Testis (tissue), 3 donors: ENCODE measurements around the gene RPS3A. TPM values are rescaled to one million over a fixed set of nuclear protein-coding genes. Genes with fewer than 3 reads are reported as not detected.

ENCODE experiments used
- DNase-seq: peaks from one replicate; pipeline ENCODE4 v3.0.0-alpha.2; 2019
- H3K27ac ChIP-seq, 2 donors: fragments of 200-600 bp; sonication (generic); one replicate each; pipeline ENCODE4 v1.5.1; 2019
- H3K27me3 ChIP-seq: fragments of 200-600 bp; sonication (generic); one replicate; pipeline ENCODE4 v1.5.1; 2019
- H3K36me3 ChIP-seq: fragments of 200-600 bp; sonication (generic); one replicate; pipeline ENCODE4 v1.5.1; 2017; ENCODE audit warnings: low read depth; ENCODE audit errors: missing control alignments
- H3K4me1 ChIP-seq: fragments of 200-600 bp; sonication (generic); one replicate; pipeline ENCODE4 v1.5.1; 2019
- H3K4me3 ChIP-seq, 2 donors: fragments of 200-600 bp; sonication (generic); one replicate each; pipeline ENCODE4 v1.5.1; 2017 to 2019
- H3K9me3 ChIP-seq: fragments of 200-600 bp; sonication (generic); one replicate; pipeline ENCODE4 v1.5.1; 2017
- CTCF ChIP-seq, 3 experiments: fragments of 450-650 bp in 2 of 3; fragments of 200-600 bp in 1 of 3; sonication (generic) in 1 of 3; IDR thresholded peaks; one replicate each; pipeline ENCODE4 v1.5.1; 2016 to 2019; ENCODE audit warnings: antibody characterized with exemption in 3 of 3, mild to moderate bottlenecking in 2 of 3, moderate library complexity in 1 of 3
- POLR2A ChIP-seq: fragments of 450-650 bp; IDR thresholded peaks from one replicate; pipeline ENCODE4 v1.6.1; 2017; ENCODE audit warnings: antibody characterized with exemption, mild to moderate bottlenecking, moderate library complexity
- WGBS, 2 donors: methylation state at CpG; one replicate each; pipeline ENCODE4 v1.1.5; 2018; 5-methylcytosine and 5-hydroxymethylcytosine counted together
- intact Hi-C: fragments of 100-400 bp; cut with DNase I; formaldehyde crosslinking; loops from one replicate; pipeline ENCODE4 v1.15.1; 2023; ENCODE audit warnings: low total_unique reads
- polyA plus RNA-seq: library from polyadenylated mRNA; stranded (reverse); fragments of 350-450 nt; fragmentation: Illumina TruSeq; extraction: RNeasy Lipid Tissue Mini Kit (QIAGEN cat#74804); gene quantifications from one replicate; pipeline ENCODE4 v1.2.3, GENCODE V29; 2014; ENCODE audit warnings: low read depth, low replicate concordance; ENCODE audit not compliant: insufficient read depth
- small RNA-seq, 2 donors: library from RNA; depleted of rRNA; stranded (forward); fragments of <200 nt; gene quantifications; one replicate each; pipeline ENCODE3, GENCODE V24; 2016
- total RNA-seq, 2 donors: library from RNA; depleted of rRNA; stranded (reverse); fragments of >200 nt; gene quantifications; one replicate each; pipeline ENCODE4 v1.2.3, GENCODE V29; 2016

RPS3A gene
- total and polyA plus RNA-seq, 3 donors from 2014 or later: 896 to 1,385 (median 1,182) TPM

GRCh38 chr4:151150821-151151580, 51.6 kb downstream of the RPS3A start:
- Histone ChIP-seq H3K4me1 (no peaks in the 10 kb centered on the region), H3K36me3 (no peaks in the 10 kb centered on the region), H3K27ac (no peak overlapping the region), H3K27me3 (no peaks in the 10 kb centered on the region), H3K9me3 (no peaks in the 10 kb centered on the region), H3K4me3 (no peak overlapping the region)
- DNase-seq: no peak
- intact Hi-C loops: no loop called here
- TF ChIP-seq CTCF (IDR thresholded peaks at IDR 0.05) (no peak), POLR2A (no peak)
- WGBS, 2 donors: 90 to 97% methylated on average over 9 of the region's 9 CpGs

- Histone ChIP-seq H3K36me3 (no peaks in the 10 kb centered on the region), H3K4me1 (no peaks in the 10 kb centered on the region), H3K4me3 (no peak overlapping the region), H3K27me3 (no peaks in the 10 kb centered on the region), H3K27ac (no peak overlapping the region), H3K9me3 (no peaks in the 10 kb centered on the region)
- intact Hi-C loops: no loop called here
- TF ChIP-seq CTCF (IDR thresholded peaks at IDR 0.05): no peak
- no peak for TF ChIP-seq POLR2A
- DNase-seq: no peak
- WGBS, 2 donors: 9 to 18% methylated on average over 1 of the region's 1 CpG
These were observed 52.6 kb downstream of the RPS3A start for GRCh38 chr4:151152028-151152427.

GRCh38 chr4:151153585-151153984, 54.2 kb downstream of the RPS3A start:
- Histone ChIP-seq H3K4me1 (no peaks in the 10 kb centered on the region), H3K9me3 (no peaks in the 10 kb centered on the region), H3K36me3 (no peaks in the 10 kb centered on the region), H3K27me3 (no peaks in the 10 kb centered on the region), H3K4me3 (no peak overlapping the region), H3K27ac (no peak overlapping the region)
- 65 to 71% methylated on average over 2 of the region's 2 CpGs for WGBS, 2 donors
- intact Hi-C loops: no loop called here
- TF ChIP-seq POLR2A: no peak
- TF ChIP-seq CTCF (IDR thresholded peaks at IDR 0.05): no peak
- no peak for DNase-seq

Small RNAs within 50 kb of the gene (small RNA-seq; reads per million reads assigned to genes)
- gene SNORD73A: 0 reads per million in 2 donors
- gene SNORD73B: 0.09 to 0.47 reads per million in 2 donors

Other genes starting within 250 kb of the RPS3A start
- gene LRBA, start 84.3 kb upstream of the RPS3A start, total RNA-seq: 10 to 100 TPM; 60.8 to 61.1 TPM
- 24.6 TPM for gene LRBA, start 84.3 kb upstream of the RPS3A start, polyA plus RNA-seq
- under 1 TPM in 1 of 2 donors, not detected in 1; 0.71 TPM for gene PRSS48, start 177.5 kb downstream of the RPS3A start, total RNA-seq
- gene PRSS48, start 177.5 kb downstream of the RPS3A start, polyA plus RNA-seq: 2.0 TPM
- 10 to 100 TPM; 49.9 to 58.6 TPM for gene SH3D19, start 226.0 kb downstream of the RPS3A start, total RNA-seq
- 40.6 TPM for gene SH3D19, start 226.0 kb downstream of the RPS3A start, polyA plus RNA-seq